ACC112 (cell line): ENCODE measurements around the gene TMF1.

ENCODE experiments used
- H2AFZ ChIP-seq: fragments of 200-600 bp; sonication (generic); one replicate; pipeline ENCODE4 v1.6.0; 2017; ENCODE audit warnings: antibody characterized with exemption, low read length; ENCODE audit not compliant: unreplicated experiment
- H3K27ac ChIP-seq: fragments of 200-600 bp; sonication (generic); 2 replicates; pipeline ENCODE4 v1.5.1; 2014; ENCODE audit warnings: low read depth, mild to moderate bottlenecking, antibody characterized with exemption, low read length, moderate library complexity
- H3K27me3 ChIP-seq: fragments of 200-600 bp; sonication (generic); 2 replicates; pipeline ENCODE4 v1.6.1; 2014; ENCODE audit warnings: mild to moderate bottlenecking, antibody characterized with exemption, low read length, moderate library complexity, mixed read lengths; ENCODE audit not compliant: insufficient read depth
- H3K36me3 ChIP-seq: fragments of 200-600 bp; sonication (generic); 2 replicates; pipeline ENCODE4 v1.6.1; 2016; ENCODE audit warnings: mild to moderate bottlenecking, antibody characterized with exemption, low read length, moderate library complexity, mixed read lengths; ENCODE audit not compliant: insufficient read depth
- H3K4me1 ChIP-seq: fragments of 200-600 bp; sonication (generic); one replicate; pipeline ENCODE4 v1.6.1; 2016; ENCODE audit warnings: low read length, mixed read lengths; ENCODE audit not compliant: insufficient read depth, unreplicated experiment, control insufficient read depth
- H3K4me3 ChIP-seq: fragments of 200-600 bp; sonication (generic); 2 replicates; pipeline ENCODE4 v1.5.1; 2014; ENCODE audit warnings: mild to moderate bottlenecking, low read depth, low read length
- H3K79me2 ChIP-seq: fragments of 200-600 bp; sonication (generic); one replicate; pipeline ENCODE4 v1.6.0; 2016; ENCODE audit warnings: low read length; ENCODE audit not compliant: control insufficient read depth, unreplicated experiment, insufficient read depth

Gene TMF1

DNA sequence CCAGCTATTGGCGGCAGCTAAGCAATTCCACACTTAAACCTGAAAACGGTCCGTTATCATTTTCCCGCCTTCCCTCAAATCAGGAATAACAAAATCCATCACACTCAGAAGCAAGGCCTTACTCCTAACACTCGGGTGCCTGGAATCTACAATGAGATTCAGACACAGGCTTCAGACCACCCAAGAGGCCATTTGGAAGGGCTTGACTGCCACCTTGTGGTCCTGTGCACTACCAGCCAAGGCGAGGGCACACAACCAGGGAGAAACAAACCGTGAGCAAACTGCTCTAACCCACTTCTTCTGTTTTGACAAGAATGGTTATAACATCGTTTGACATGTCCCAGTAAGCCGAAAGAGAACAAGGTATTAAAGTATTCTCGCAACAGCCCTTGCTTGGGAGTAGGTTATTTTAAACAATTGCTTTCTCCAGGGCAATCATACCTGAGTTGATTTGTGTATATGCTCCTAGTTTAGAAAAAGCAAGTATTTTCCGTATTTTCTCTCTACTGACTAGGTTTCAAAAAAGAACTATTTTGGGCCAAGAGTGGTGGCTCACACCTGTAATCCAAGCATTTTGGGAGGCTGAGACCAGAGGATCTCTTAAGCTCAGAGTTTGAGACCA, 79.7 kb downstream of the TMF1 start:
- Histone ChIP-seq H3K79me2 (no peaks in the 10 kb centered on the region), H3K27me3 (peaks cover 37% of the 10 kb centered on the region), H3K27ac (no peak overlapping the region), H3K36me3 (peaks cover 3% of the 10 kb centered on the region; the same call in 1 of the 2 replicates), H2AFZ (peak overlapping the region; percentile 77), H3K4me1 (no peaks in the 10 kb centered on the region), H3K4me3 (no peak overlapping the region)
